ENCODE results near the gene VRTN. TPM values are rescaled to one million over a fixed set of nuclear protein-coding genes. Genes with fewer than 3 reads are reported as not detected.

Gene VRTN
- total and polyA plus RNA-seq, 2 of the 8 experiments (the other 6 are each of a cell fraction or from before 2014, with no cell fraction given) = 133 to 148 TPM

- H3K4me1 ChIP-seq (replicated peaks in 1 of 4; ENCODE audit: control insufficient read depth in 3 of 4, insufficient read depth in 4 of 4, low read length in 3 of 4) = peaks cover 12 to 34% (median 14%) of the 10 kb centered on the region in 4 experiments
- no peak overlapping the region for H3K18ac ChIP-seq (ENCODE audit: extremely low read depth, low read length)
- no peak overlapping the region for H2AK5ac ChIP-seq (ENCODE audit: low read depth, low read length)
- H3K4me3 ChIP-seq (ENCODE audit: extremely low read depth in 1 of 4, insufficient read depth in 2 of 4, low read depth in 3 of 4, low read length in 4 of 4) = no peak overlapping the region
- DNase-seq (ENCODE audit: low read depth in 1 of 2, low spot score in 2 of 2) (no peak), FAIRE-seq (no peak)
- no peak overlapping the region for H3K9ac ChIP-seq (replicated peaks in 1 of 4; ENCODE audit: extremely low read depth in 1 of 4, low read depth in 3 of 4, low read length in 3 of 4)
- H3K23ac ChIP-seq (ENCODE audit: insufficient read length) = no peak overlapping the region
- H4K5ac ChIP-seq (ENCODE audit: insufficient read length, low read depth, low read length) = no peak overlapping the region
- WGBS, 2 experiments (ENCODE audit: extremely low coverage in 1 of 2, insufficient coverage in 1 of 2, insufficient read length in 1 of 2, insufficient replicate concordance in 2 of 2, low coverage in 1 of 2, low lambda C conversion rate in 2 of 2, missing lambda C conversion rate in 1 of 2) = 93% methylated on average over 11 of the region's 17 CpGs; no CpG with 5 or more reads in 1 of the 2 experiments
- no peak overlapping the region for H2BK12ac ChIP-seq (ENCODE audit: low read depth, low read length)
- H3K23me2 ChIP-seq (ENCODE audit: low read depth, low read length) = no peaks in the 10 kb centered on the region
- H3K4ac ChIP-seq (replicated peaks; ENCODE audit: insufficient read length, low read depth, low read length) = no peak overlapping the region
- no peak overlapping the region for H2BK5ac ChIP-seq (ENCODE audit: low read depth, low read length)
- peaks cover 18% of the 10 kb centered on the region for H3K79me1 ChIP-seq (ENCODE audit: low read depth, low read length)
- no peak overlapping the region for H2BK120ac ChIP-seq (replicated peaks; ENCODE audit: low read depth, low read length)
- ChIA-PET CTCF (ENCODE audit: partially characterized antibody) (interaction anchor here (0.7 to 5.9 kb wide), 13 partner anchors 7 to 143 kb away, joined by 3 to 60 read pairs (median 4); partner anchors contain the start of gene VRTN), POLR2A (ENCODE audit: partially characterized antibody) (interaction anchor here (0.5 to 8.9 kb wide), 12 partner anchors 9 to 142 kb away, joined by 3 to 200 read pairs (median 4); partner anchors contain the start of gene VRTN)
- TF ChIP-seq HDAC2 (IDR thresholded peaks at IDR 0.05; ENCODE audit: borderline replicate concordance in 1 of 2, low read depth in 2 of 2, low read length in 2 of 2) (no peak), POLR2A (IDR thresholded peaks at IDR 0.05; ENCODE audit: control extremely low read depth in 1 of 2, low read depth in 2 of 2, low read length in 2 of 2) (no peak), BRCA1 (IDR thresholded peaks at IDR 0.05; ENCODE audit: low read depth, low read length) (no peak), CREB1 (IDR thresholded peaks at IDR 0.05) (no peak), MAFK (IDR thresholded peaks at IDR 0.05; ENCODE audit: low read depth, low read length) (no peak), TAF1 (IDR thresholded peaks at IDR 0.05; ENCODE audit: low read depth, low read length) (no peak), PHF8 (conservative IDR thresholded peaks at IDR 0.05; ENCODE audit: low read depth, low read length) (no peak), CTBP2 (IDR thresholded peaks at IDR 0.05; ENCODE audit: borderline replicate concordance, insufficient read depth, insufficient read length, low read length) (no peak)
- no peak overlapping the region for H2BK15ac ChIP-seq (ENCODE audit: low read length)
- no peak overlapping the region for H3K4me2 ChIP-seq (ENCODE audit: insufficient read depth in 1 of 2, low read depth in 2 of 2, low read length in 2 of 2)
- H3K9me3 ChIP-seq (ENCODE audit: insufficient read depth in 2 of 2, low read depth in 1 of 2, low read length in 1 of 2) = no peaks in the 10 kb centered on the region
- H2BK20ac ChIP-seq (ENCODE audit: low read length) = no peak overlapping the region
- no peak overlapping the region for H4K91ac ChIP-seq (replicated peaks; ENCODE audit: insufficient read length, low read length)
- peaks cover 43 to 47% of the 10 kb centered on the region in 2 experiments for H4K20me1 ChIP-seq (replicated peaks in 1 of 2; ENCODE audit: control insufficient read depth in 1 of 2, insufficient read depth in 2 of 2, low read length in 2 of 2)
- H2AFZ ChIP-seq (ENCODE audit: low read length) = no peak overlapping the region
- H3K14ac ChIP-seq (ENCODE audit: insufficient read length) = no peak overlapping the region
- H4K8ac ChIP-seq (ENCODE audit: extremely low read depth, insufficient read depth, low read length) = no peak overlapping the region; the same call in 1 of the 2 replicates
- H3K79me2 ChIP-seq (ENCODE audit: control insufficient read depth in 1 of 2, insufficient read depth in 2 of 2, low read length in 2 of 2) = peaks cover 20 to 85% of the 10 kb centered on the region in 2 experiments
- H3K27me3 ChIP-seq (replicated peaks in 1 of 4; ENCODE audit: control insufficient read depth in 3 of 4, extremely low read depth in 1 of 4, insufficient read depth in 3 of 4, low read length in 3 of 4) = no peaks in the 10 kb centered on the region
- H3K36me3 ChIP-seq (ENCODE audit: control insufficient read depth in 2 of 4, insufficient read depth in 4 of 4, low read length in 3 of 4) = peaks cover 25 to 59% (median 31%) of the 10 kb centered on the region in 4 experiments
- H3K56ac ChIP-seq (replicated peaks; ENCODE audit: insufficient read length, low read depth, low read length) = no peak overlapping the region
- 0 out of 2 replicates have a peak overlapping the region, but pooled peaks have one; percentile 22 for H3K27ac ChIP-seq (ENCODE audit: low read depth, low read length)
Observed at GRCh38 chr14:74358176-74358829, 10.0 kb downstream of the VRTN start.
